ENCODE measurements around the gene OR4F15. TPM values are rescaled to one million over a fixed set of nuclear protein-coding genes. Genes with fewer than 3 reads are reported as not detected.

The OR4F15 gene
- total and polyA plus RNA-seq, 2 donors (not counting 3 experiments of a cell fraction or from before 2014, with no cell fraction given), result not detected

DNA sequence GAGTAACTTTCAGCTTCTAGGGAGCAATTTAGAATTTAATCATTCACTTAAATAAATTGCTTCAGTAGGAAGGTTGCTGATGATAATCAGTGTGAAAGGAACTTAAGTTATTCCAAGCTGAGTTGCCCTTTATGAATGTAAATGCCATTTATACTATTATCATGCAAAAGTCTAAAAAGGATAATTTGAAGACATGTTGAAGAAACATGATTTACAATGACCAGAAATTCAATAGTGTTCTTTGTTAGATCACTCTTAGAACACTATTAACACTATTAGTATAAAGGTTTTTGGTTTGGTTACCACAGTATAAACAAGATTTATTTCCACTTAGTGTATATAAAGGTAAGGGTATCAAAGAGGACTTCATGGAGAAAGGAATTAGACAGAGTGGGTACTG, 7.1 kb upstream of the OR4F15 start:
- POLR2A ChIA-PET, result no interaction called here
- dilution Hi-C loops (cut with MboI; ENCODE audit: extremely low pct_ligation_motif_present, low sequenced_read_pairs), result no loop called here
- Histone ChIP-seq H3K27me3 (ENCODE audit: control insufficient read depth in 2 of 2, insufficient read depth in 2 of 2, low read length in 2 of 2) (no peaks in the 10 kb centered on the region), H4K20me1 (replicated peaks; ENCODE audit: control insufficient read depth, extremely low read depth, insufficient read depth, low read length) (no peaks in the 10 kb centered on the region), H3K36me3 (ENCODE audit: control insufficient read depth in 2 of 2, extremely low read depth in 1 of 2, insufficient read depth in 2 of 2, low read length in 2 of 2) (no peaks in the 10 kb centered on the region), H3K4me2 (ENCODE audit: insufficient read depth, low read length) (no peak overlapping the region), H2AFZ (ENCODE audit: low read depth, low read length) (no peak overlapping the region), H3K4me1 (ENCODE audit: control insufficient read depth, extremely low read depth, insufficient read depth, low read length) (no peaks in the 10 kb centered on the region), H3K79me2 (ENCODE audit: control insufficient read depth, insufficient read depth, low read length) (no peaks in the 10 kb centered on the region), H3K9ac (replicated peaks; ENCODE audit: extremely low read depth, insufficient read depth, low read length) (no peak overlapping the region), H3K4me3 (replicated peaks in 1 of 3; ENCODE audit: insufficient read depth in 1 of 3, low read depth in 1 of 3, low read length in 3 of 3) (no peak overlapping the region), H3K27ac (ENCODE audit: insufficient read depth, low read depth, low read length) (no peak overlapping the region), H3K9me1 (replicated peaks; ENCODE audit: control insufficient read depth, extremely low read depth, insufficient read depth, low read length) (no peaks in the 10 kb centered on the region), H3K9me3 (replicated peaks; ENCODE audit: control insufficient read depth, insufficient read depth, low read length) (no peaks in the 10 kb centered on the region)
- FAIRE-seq (no peak), DNase-seq (ENCODE audit: low read depth, low spot score) (no peak)
- no TSS peak for BruUV-seq (replicated peaks)
- intact Hi-C loops (cut with micrococcal nuclease), result no loop called here
- CTCF ChIA-PET, result no interaction called here
- TF ChIP-seq, protein P1, sequence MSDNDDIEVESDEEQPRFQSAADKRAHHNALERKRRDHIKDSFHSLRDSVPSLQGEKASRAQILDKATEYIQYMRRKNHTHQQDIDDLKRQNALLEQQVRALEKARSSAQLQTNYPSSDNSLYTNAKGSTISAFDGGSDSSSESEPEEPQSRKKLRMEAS (IDR thresholded peaks at IDR 0.05; ENCODE audit: insufficient read depth, insufficient read length), result no peak
- TF ChIP-seq, protein P2, sequence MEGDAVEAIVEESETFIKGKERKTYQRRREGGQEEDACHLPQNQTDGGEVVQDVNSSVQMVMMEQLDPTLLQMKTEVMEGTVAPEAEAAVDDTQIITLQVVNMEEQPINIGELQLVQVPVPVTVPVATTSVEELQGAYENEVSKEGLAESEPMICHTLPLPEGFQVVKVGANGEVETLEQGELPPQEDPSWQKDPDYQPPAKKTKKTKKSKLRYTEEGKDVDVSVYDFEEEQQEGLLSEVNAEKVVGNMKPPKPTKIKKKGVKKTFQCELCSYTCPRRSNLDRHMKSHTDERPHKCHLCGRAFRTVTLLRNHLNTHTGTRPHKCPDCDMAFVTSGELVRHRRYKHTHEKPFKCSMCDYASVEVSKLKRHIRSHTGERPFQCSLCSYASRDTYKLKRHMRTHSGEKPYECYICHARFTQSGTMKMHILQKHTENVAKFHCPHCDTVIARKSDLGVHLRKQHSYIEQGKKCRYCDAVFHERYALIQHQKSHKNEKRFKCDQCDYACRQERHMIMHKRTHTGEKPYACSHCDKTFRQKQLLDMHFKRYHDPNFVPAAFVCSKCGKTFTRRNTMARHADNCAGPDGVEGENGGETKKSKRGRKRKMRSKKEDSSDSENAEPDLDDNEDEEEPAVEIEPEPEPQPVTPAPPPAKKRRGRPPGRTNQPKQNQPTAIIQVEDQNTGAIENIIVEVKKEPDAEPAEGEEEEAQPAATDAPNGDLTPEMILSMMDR (IDR thresholded peaks at IDR 0.05; ENCODE audit: extremely low read depth in 1 of 2, insufficient read depth in 1 of 2, low read depth in 1 of 2, low read length in 2 of 2), result no peak
- TF ChIP-seq GATA2 (IDR thresholded peaks at IDR 0.05; ENCODE audit: insufficient read depth, insufficient read length, low read depth, low read length) (no peak), EZH2 (IDR thresholded peaks at IDR 0.05; ENCODE audit: borderline replicate concordance, low read depth, low read length, severe bottlenecking) (no peak), POLR2A (IDR thresholded peaks at IDR 0.05; ENCODE audit: low read depth, low read length) (no peak), MYC (IDR thresholded peaks at IDR 0.05; ENCODE audit: low read depth, low read length) (no peak), POLR2AphosphoS5 (IDR thresholded peaks at IDR 0.05; ENCODE audit: insufficient read depth, low read depth, low read length) (no peak), FOS (IDR thresholded peaks at IDR 0.05; ENCODE audit: borderline replicate concordance, insufficient read depth, low read length) (no peak), JUN (IDR thresholded peaks at IDR 0.05; ENCODE audit: borderline replicate concordance, insufficient read depth, insufficient read length, low read depth) (no peak)
